Activated CD4-positive, alpha-beta T cell treated with anti-CD3 and anti-CD28 coated beads for 36 hours (primary cell): ENCODE results near the gene MACROD2. TPM values are rescaled to one million over a fixed set of nuclear protein-coding genes. Genes with fewer than 3 reads are reported as not detected.

Source experiments
- ATAC-seq: fragments of 200-7000 bp; cut with Tn5 transposase; one replicate; pipeline ENCODE4 v1.10.0; 2021; ENCODE audit warnings: mild to moderate bottlenecking, moderate library complexity
- CTCF ChIA-PET: fragments of 350-600 bp; sonication (Branson Sonifier 250); formaldehyde crosslinking; loops from one replicate; lab custom pipeline; 2021; ENCODE audit warnings: antibody characterized with exemption; lab: Charles Lee
- POLR2A ChIA-PET: fragments of 350-600 bp; sonication (Branson Sonifier 250); formaldehyde crosslinking; loops from one replicate; lab custom pipeline; 2021; ENCODE audit warnings: antibody characterized with exemption, inconsistent platforms; lab: Charles Lee
- DNase-seq: peaks from one replicate; pipeline ENCODE4 v3.0.0-alpha.2; 2020
- H3K27ac Mint-ChIP-seq: one replicate; pipeline ENCODE4 v1.8.0; 2021; ENCODE audit warnings: mixed read lengths
- H3K27me3 Mint-ChIP-seq: one replicate; pipeline ENCODE4 v1.8.0; 2021; ENCODE audit warnings: mixed read lengths
- H3K36me3 Mint-ChIP-seq: one replicate; pipeline ENCODE4 v1.8.0; 2021; ENCODE audit warnings: low read depth, mixed read lengths
- H3K4me1 Mint-ChIP-seq: one replicate; pipeline ENCODE4 v1.8.0; 2021; ENCODE audit warnings: mixed read lengths
- H3K4me3 Mint-ChIP-seq: one replicate; pipeline ENCODE4 v1.8.0; 2021; ENCODE audit warnings: mild to moderate bottlenecking, moderate library complexity, mixed read lengths
- H3K9me3 Mint-ChIP-seq: one replicate; pipeline ENCODE4 v1.8.0; 2021; ENCODE audit warnings: low read depth, mixed read lengths
- intact Hi-C, 2 experiments: fragments of 100-400 bp; cut with DNase I in 1 of 2; cut with micrococcal nuclease in 1 of 2; formaldehyde crosslinking; loops; one replicate each; pipeline versions ENCODE4 v1.14.2 to v1.15.1; 2022 to 2024; cut with DNase I, micrococcal nuclease
- total RNA-seq, 2 experiments: library from RNA; stranded (reverse); gene quantifications; one replicate each; pipeline ENCODE4 v1.2.3, GENCODE V29; 2021

The MACROD2 gene
- total RNA-seq, 2 experiments from 2014 or later: not detected

DNA sequence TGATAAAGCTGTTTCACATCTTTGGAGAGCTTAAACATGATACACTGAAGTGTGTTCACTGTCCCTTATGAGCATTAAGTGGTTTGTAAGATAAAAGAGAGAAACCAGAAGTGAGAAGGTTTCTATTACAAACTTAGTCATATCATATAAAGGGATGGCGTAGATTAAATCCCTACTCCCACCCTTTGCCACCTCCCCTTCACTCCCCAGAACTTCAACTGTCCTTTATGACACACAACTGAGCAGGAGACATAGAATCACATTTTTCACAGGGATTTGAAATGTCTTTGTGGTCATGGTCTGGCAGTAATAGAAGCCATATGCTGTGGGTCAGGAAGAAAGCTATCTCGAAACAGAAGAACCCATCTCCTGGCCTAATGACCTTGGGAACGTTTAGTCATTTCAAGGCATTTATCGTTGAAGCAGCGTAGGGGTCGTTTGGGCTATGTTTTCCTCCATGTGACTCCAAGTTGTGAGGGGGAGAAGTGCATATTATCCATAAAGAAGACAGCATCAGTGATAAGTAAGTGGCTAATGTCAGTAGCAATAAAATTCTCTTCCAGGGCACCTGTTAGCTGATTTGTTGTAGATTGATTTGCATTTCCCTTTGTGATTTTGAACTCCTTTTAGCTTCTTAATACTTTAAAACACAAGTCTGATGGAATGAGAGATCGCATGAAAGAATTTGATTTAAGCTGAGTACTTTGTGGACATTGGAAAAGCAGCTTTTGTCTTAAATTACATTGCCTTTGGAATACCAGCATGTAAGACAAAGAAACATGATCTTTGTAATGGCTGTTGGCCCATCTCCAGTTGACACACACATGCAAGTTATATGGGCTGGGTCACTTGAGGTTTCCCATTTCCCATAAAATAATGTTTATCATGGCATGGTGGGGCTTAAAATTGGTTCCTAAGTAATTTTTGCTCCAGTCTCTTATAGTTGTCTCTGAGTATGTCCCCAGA, 843.6 kb downstream of the MACROD2 start:
- no peaks in the 10 kb centered on the region for H3K9me3 Mint-ChIP-seq
- no peaks in the 10 kb centered on the region for H3K4me1 Mint-ChIP-seq
- DNase-seq (no peak), ATAC-seq (no peak)
- no peak overlapping the region for H3K27ac Mint-ChIP-seq
- no peaks in the 10 kb centered on the region for H3K36me3 Mint-ChIP-seq
- POLR2A ChIA-PET: no interaction called here
- no peak overlapping the region for H3K4me3 Mint-ChIP-seq
- H3K27me3 Mint-ChIP-seq: no peaks in the 10 kb centered on the region
- CTCF ChIA-PET: no interaction called here
- intact Hi-C loops: no loop called here

DNA sequence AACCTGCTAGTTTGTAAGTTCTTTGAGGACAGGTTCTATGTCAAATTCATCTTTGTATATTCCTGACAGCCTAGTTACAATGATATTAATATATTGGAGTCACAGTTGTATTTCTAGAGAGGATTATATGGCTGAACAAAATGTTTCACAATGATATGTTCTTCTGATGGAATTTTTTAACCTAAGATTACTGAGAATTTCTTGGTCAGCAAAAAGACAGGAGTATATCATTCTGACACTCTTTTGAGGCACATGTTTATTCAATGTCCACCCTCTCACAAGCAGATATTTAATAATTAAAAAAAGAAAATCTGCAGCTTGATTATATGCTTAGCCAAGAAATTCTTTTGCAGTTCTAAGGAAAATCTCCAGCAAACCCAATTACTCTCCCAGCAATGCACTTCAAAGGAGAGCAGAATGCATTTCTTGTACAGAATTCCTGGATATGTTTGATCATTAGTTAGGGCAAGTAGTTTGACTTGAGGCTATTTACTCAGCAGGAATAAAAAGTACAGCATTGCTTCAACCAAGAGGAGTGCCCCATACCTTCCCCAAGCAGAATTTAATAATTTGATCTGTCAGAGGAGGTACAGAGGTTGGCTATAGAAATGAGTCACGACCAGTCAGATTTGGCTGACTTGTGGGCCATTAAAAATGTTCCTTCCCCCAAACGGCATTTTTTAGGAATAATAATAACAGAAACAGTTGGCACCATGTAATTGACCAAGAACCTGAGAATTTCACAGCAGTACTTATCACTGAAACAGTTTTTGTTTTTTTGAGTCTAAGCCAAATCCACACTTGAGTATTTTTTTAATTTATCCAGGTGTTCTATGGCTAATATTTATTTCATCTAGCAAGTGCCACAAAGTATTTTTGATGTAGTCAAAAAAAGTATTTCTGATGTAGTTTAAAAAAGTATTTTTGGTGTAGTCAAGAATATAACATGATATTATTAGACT, 850.2 kb downstream of the MACROD2 start:
- ChIA-PET CTCF (no interaction called here), POLR2A (no interaction called here)
- Mint-ChIP-seq H3K9me3 (no peaks in the 10 kb centered on the region), H3K4me3 (no peak overlapping the region), H3K36me3 (no peaks in the 10 kb centered on the region), H3K27ac (no peak overlapping the region), H3K4me1 (no peaks in the 10 kb centered on the region), H3K27me3 (no peaks in the 10 kb centered on the region)
- intact Hi-C loops: no loop called here
- DNase-seq: no peak
- ATAC-seq: no peak

DNA sequence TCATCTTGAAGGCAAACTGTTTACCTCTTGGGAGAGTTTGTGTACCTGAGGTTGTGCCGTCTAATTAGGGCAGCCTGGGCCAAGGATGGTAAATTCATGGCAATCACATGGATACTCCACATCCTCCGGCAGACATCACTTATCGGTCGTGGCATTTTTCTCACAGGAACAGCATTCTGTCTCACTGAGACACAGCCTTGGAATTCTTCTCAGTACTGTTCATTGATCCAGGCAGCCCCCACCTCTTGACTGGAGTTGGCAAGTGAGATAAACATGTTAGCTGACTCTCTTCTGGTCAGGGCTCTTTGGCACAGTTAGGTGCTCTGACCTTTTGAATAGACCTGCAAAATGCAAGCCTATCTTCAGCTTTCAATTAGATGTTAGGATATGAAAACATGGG, 853.5 kb downstream of the MACROD2 start:
- Mint-ChIP-seq H3K27me3 (no peaks in the 10 kb centered on the region), H3K27ac (no peak overlapping the region), H3K4me1 (no peaks in the 10 kb centered on the region), H3K4me3 (no peak overlapping the region), H3K9me3 (peaks cover 7% of the 10 kb centered on the region), H3K36me3 (no peaks in the 10 kb centered on the region)
- CTCF ChIA-PET: no interaction called here
- intact Hi-C loops: no loop called here
- ATAC-seq (no peak), DNase-seq (no peak)
- POLR2A ChIA-PET: no interaction called here

DNA sequence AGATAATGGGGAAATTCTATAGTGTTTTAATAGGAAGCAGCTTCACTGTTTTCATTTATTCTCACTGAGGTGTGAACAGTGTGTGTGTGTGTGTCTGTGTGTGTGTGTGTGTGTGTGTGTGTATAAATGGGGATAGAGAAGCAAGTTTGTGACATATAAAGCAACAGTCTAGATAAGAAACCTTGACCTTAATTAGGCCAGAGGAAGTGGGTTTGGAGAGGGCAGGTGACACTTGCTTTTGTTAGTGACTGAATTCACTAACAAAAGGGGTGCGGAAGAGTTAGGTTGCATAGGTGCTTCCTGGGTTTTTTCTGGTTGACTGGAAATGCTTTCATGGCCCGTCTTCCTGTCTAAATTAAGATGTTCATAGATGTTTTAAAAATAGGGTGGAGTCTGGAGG, 857.8 kb downstream of the MACROD2 start:
- no peaks in the 10 kb centered on the region for H3K27me3 Mint-ChIP-seq
- H3K4me1 Mint-ChIP-seq: no peaks in the 10 kb centered on the region
- ChIA-PET CTCF (no interaction called here), POLR2A (no interaction called here)
- H3K27ac Mint-ChIP-seq: no peak overlapping the region
- ATAC-seq (no peak), DNase-seq (no peak)
- intact Hi-C loops: no loop called here
- H3K9me3 Mint-ChIP-seq: peaks cover 7% of the 10 kb centered on the region
- H3K36me3 Mint-ChIP-seq: no peaks in the 10 kb centered on the region
- no peak overlapping the region for H3K4me3 Mint-ChIP-seq

DNA sequence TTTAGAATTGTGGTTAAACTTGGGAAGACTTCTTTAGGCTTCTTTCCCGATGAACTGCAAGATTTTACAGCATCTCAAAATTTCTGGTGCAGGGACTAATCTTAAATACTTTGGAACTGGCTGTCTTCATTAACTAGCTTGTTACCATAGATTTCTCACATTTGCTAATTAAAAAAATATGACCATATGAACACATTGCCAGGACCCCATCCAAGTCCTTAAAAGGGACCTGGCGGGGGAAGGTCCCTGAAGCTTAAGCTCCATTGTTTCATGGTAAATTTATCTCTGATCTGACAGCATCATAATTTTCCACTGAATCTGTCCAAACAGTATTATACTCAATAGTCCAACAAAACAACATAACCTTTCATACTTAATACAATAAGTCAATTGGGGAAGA, 859.9 kb downstream of the MACROD2 start:
- H3K9me3 Mint-ChIP-seq: peaks cover 7% of the 10 kb centered on the region
- no peak for DNase-seq
- no peak overlapping the region for H3K4me3 Mint-ChIP-seq
- intact Hi-C loops: no loop called here
- H3K4me1 Mint-ChIP-seq: no peaks in the 10 kb centered on the region
- POLR2A ChIA-PET: no interaction called here
- no peaks in the 10 kb centered on the region for H3K36me3 Mint-ChIP-seq
- H3K27me3 Mint-ChIP-seq: no peaks in the 10 kb centered on the region
- no peak for ATAC-seq
- no peak overlapping the region for H3K27ac Mint-ChIP-seq
- CTCF ChIA-PET: no interaction called here

- CTCF ChIA-PET: no interaction called here
- intact Hi-C loops: no loop called here
- Mint-ChIP-seq H3K36me3 (no peaks in the 10 kb centered on the region), H3K9me3 (no peaks in the 10 kb centered on the region), H3K27me3 (no peaks in the 10 kb centered on the region), H3K4me3 (no peak overlapping the region), H3K4me1 (no peaks in the 10 kb centered on the region), H3K27ac (no peak overlapping the region)
- POLR2A ChIA-PET: no interaction called here
- DNase-seq (no peak), ATAC-seq (no peak)
These were observed 864.3 kb downstream of the MACROD2 start for GRCh38 chr20:14859627-14860026.

- Mint-ChIP-seq H3K27ac (no peak overlapping the region), H3K27me3 (no peaks in the 10 kb centered on the region), H3K4me3 (no peak overlapping the region), H3K9me3 (no peaks in the 10 kb centered on the region), H3K36me3 (no peaks in the 10 kb centered on the region), H3K4me1 (no peaks in the 10 kb centered on the region)
- DNase-seq (no peak), ATAC-seq (no peak)
- intact Hi-C loops: no loop called here
- POLR2A ChIA-PET: no interaction called here
- CTCF ChIA-PET: no interaction called here
These were observed 865.1 kb downstream of the MACROD2 start for GRCh38 chr20:14860410-14860814.

GRCh38 chr20:14861028-14861699, 865.8 kb downstream of the MACROD2 start:
- POLR2A ChIA-PET: no interaction called here
- no peaks in the 10 kb centered on the region for H3K4me1 Mint-ChIP-seq
- intact Hi-C loops: no loop called here
- CTCF ChIA-PET: interaction anchor here (0.8 kb wide), 1 partner anchor 300 kb away, joined by 3 read pairs; no protein-coding TSS in a partner anchor
- ATAC-seq (peak; percentile 47), DNase-seq (no peak)
- H3K36me3 Mint-ChIP-seq: no peaks in the 10 kb centered on the region
- H3K9me3 Mint-ChIP-seq: no peaks in the 10 kb centered on the region
- H3K4me3 Mint-ChIP-seq: no peak overlapping the region
- H3K27me3 Mint-ChIP-seq: no peaks in the 10 kb centered on the region
- H3K27ac Mint-ChIP-seq: no peak overlapping the region

GRCh38 chr20:14865169-14865568, 869.9 kb downstream of the MACROD2 start:
- H3K36me3 Mint-ChIP-seq: no peaks in the 10 kb centered on the region
- H3K27ac Mint-ChIP-seq: no peak overlapping the region
- CTCF ChIA-PET: no interaction called here
- POLR2A ChIA-PET: no interaction called here
- H3K9me3 Mint-ChIP-seq: no peaks in the 10 kb centered on the region
- H3K4me1 Mint-ChIP-seq: no peaks in the 10 kb centered on the region
- no peaks in the 10 kb centered on the region for H3K27me3 Mint-ChIP-seq
- intact Hi-C loops: no loop called here
- no peak overlapping the region for H3K4me3 Mint-ChIP-seq
- no peak for ATAC-seq
- DNase-seq: no peak

- POLR2A ChIA-PET: no interaction called here
- no peaks in the 10 kb centered on the region for H3K9me3 Mint-ChIP-seq
- H3K4me3 Mint-ChIP-seq: no peak overlapping the region
- no peak overlapping the region for H3K27ac Mint-ChIP-seq
- intact Hi-C loops: no loop called here
- no peak for DNase-seq
- H3K36me3 Mint-ChIP-seq: no peaks in the 10 kb centered on the region
- no peaks in the 10 kb centered on the region for H3K27me3 Mint-ChIP-seq
- no peaks in the 10 kb centered on the region for H3K4me1 Mint-ChIP-seq
- CTCF ChIA-PET: interaction anchor here (1.0 kb wide), 1 partner anchor 66 kb away, joined by 3 read pairs; no protein-coding TSS in a partner anchor
- ATAC-seq: no peak
These were observed 870.4 kb downstream of the MACROD2 start for GRCh38 chr20:14865731-14866130.

DNA sequence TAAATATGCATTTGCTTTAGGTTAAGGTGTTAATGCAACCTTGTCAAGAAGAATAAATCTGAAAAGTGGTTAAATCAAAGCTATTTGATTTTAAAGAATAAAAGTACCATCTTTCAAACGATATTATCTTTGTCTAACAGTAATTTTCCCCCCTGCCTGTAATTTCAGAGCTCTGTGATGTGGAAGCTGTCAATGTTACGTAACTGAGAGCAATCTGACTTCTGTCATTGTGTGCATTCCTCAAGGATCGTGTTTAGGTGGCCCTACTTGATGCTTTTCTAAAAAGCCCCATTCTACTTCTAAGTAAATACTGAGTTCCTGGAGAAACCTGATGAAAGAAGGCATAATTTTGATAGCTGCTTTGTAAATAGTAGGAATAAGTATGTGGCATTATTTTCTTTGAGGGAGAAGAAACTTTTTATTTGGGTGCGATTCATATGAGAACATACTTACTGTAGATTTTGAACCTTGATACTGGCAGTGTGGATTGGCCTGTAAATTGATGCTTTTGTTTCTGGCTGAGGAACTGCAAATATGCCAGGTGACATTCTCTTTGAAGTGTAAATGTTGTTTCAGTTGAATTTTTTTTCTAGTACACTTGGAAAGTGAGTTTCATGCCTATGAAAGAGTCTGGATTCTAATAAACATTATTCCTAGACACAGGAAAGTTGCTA, 871.7 kb downstream of the MACROD2 start:
- no peaks in the 10 kb centered on the region for H3K27me3 Mint-ChIP-seq
- no peaks in the 10 kb centered on the region for H3K4me1 Mint-ChIP-seq
- CTCF ChIA-PET: no interaction called here
- ATAC-seq: no peak
- no peak overlapping the region for H3K27ac Mint-ChIP-seq
- POLR2A ChIA-PET: no interaction called here
- no peaks in the 10 kb centered on the region for H3K9me3 Mint-ChIP-seq
- H3K36me3 Mint-ChIP-seq: no peaks in the 10 kb centered on the region
- intact Hi-C loops: no loop called here
- DNase-seq: no peak
- H3K4me3 Mint-ChIP-seq: no peak overlapping the region
